ENCODE data around the gene SHOC2. TPM values are rescaled to one million over a fixed set of nuclear protein-coding genes. Genes with fewer than 3 reads are reported as not detected.
A peak's percentile ranks its signal among the peaks of the same experiment; 100 is the strongest.

Gene SHOC2
- total and polyA plus RNA-seq, 2 donors (not counting 1 experiment from before 2014, with no cell fraction given) = 45.3 to 83.6 TPM

DNA sequence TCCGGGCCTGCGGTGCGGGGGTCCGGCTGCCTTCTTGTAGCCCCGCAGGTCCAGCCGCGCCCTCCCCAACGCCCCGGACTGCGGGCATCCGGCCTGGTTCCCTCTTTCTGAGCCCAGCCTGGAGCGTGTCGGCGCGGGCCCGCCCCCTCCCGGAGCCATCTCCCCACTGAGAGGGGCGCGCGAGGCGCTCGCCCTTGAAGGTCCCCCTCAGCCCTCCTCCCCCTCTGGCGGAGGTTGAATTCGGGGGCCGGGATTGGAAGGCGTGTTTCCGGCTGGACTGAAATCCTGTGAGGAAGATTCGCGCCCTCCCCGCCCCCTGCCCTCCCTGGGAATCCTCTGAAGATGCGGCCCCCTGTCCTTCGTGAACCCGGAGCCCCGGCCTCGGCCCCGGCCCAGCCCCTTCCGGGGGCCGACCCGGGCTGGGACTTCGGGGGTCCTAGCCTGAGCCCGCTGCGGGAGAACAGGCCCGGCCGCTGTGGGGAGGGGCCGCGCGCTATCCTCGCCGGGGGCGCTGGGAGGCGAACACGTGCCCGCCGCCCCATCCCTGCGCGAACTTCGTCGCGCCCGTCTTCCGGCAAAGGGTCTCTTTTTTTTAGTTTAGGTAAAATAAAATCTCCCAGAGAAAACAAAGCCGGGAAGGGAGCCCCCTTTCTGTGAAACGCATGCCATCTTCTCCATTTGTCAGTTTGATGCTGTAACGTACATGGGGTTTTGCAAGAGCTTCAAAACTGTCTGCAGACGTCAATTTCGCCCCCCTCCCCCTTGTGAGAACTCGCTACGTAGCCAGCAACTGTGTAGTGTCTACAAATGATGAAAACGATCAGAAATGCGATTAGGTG, 47.0 kb upstream of the SHOC2 start:
- Histone ChIP-seq H3K27ac (ENCODE audit: insufficient read depth, low read length) (peak overlapping the region; percentile 75), H3K4me1 (ENCODE audit: control insufficient read depth, extremely low read depth, insufficient read depth, low read length) (peaks cover 5% of the 10 kb centered on the region), H2AFZ (ENCODE audit: low read length) (peak overlapping the region; percentile 41), H3K9ac (ENCODE audit: insufficient read depth, low read length) (peak overlapping the region; percentile 86), H3K4me2 (ENCODE audit: extremely low read depth, insufficient read depth, low read length) (peak overlapping the region; percentile 97), H3K27me3 (ENCODE audit: control insufficient read depth, insufficient read depth, low read length) (no peaks in the 10 kb centered on the region), H3K4me3 (replicated peaks in 1 of 4; ENCODE audit: control extremely low read depth in 1 of 4, insufficient read depth in 1 of 4, low read depth in 3 of 4, low read length in 4 of 4) (peak overlapping the region; percentile 69 to 91 (median 86)), H4K20me1 (ENCODE audit: control insufficient read depth, extremely low read depth, insufficient read depth, low read length) (no peaks in the 10 kb centered on the region), H3K9me3 (ENCODE audit: control insufficient read depth, insufficient read depth, low read depth, low read length) (no peaks in the 10 kb centered on the region), H3K79me2 (ENCODE audit: control insufficient read depth, insufficient read depth, low read length) (peaks cover 9% of the 10 kb centered on the region), H3K36me3 (ENCODE audit: control insufficient read depth, insufficient read depth, low read length) (no peaks in the 10 kb centered on the region)
- DNase-seq (ENCODE audit: low read depth in 2 of 2) = peak; percentile 81 to 93
- TF ChIP-seq EZH2 (IDR thresholded peaks at IDR 0.05; ENCODE audit: low read length, missing control alignments) = no peak
- TF ChIP-seq, protein P1, sequence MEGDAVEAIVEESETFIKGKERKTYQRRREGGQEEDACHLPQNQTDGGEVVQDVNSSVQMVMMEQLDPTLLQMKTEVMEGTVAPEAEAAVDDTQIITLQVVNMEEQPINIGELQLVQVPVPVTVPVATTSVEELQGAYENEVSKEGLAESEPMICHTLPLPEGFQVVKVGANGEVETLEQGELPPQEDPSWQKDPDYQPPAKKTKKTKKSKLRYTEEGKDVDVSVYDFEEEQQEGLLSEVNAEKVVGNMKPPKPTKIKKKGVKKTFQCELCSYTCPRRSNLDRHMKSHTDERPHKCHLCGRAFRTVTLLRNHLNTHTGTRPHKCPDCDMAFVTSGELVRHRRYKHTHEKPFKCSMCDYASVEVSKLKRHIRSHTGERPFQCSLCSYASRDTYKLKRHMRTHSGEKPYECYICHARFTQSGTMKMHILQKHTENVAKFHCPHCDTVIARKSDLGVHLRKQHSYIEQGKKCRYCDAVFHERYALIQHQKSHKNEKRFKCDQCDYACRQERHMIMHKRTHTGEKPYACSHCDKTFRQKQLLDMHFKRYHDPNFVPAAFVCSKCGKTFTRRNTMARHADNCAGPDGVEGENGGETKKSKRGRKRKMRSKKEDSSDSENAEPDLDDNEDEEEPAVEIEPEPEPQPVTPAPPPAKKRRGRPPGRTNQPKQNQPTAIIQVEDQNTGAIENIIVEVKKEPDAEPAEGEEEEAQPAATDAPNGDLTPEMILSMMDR (conservative IDR thresholded peaks at IDR 0.05 in 1 of 2, IDR thresholded peaks at IDR 0.05 in 1 of 2; ENCODE audit: low read depth in 1 of 2, low read length in 2 of 2) = peak; percentile 26 to 27

DNA sequence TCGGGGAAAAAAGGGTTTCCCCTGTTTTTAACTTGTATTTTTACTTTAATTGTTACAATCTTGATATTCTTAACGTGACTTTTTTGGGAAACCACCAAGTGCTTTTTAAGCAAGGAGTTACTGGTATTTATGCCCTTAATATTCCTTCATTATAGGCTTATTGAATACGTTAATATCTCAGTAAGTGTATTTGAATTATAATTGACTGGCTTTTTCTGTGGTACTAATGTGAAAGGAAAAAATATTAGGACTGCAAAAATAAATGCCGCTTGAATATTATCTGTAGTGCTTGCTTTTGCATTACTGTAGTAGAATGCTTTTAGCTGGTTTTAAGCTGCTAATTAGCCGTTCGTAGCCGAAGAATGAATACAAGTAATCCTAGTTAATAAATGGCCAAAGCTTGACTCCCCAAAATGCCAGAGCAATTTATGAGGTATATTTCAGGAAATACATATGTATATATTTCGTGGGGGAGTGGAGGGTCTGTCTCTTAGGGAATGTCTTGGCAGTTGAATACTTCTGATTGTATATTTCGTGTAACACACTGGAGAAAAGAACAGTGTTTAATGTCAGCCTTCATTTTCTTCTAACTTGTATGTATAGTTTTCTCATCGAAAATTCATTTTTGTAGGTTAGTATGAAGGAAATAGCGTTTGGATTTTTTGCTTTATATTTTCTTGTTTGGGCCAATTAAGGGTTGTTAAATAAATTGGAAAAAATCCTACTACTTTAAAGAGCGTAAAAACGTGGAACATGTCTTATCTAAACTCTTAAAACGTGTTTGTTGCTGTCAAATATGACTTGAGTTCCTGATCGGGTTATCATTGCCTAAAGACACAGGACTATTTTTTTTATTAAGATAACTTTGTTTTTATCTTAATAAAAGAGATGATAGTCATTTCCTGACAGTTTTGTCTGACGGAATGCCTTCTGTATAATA, 46.1 kb upstream of the SHOC2 start:
- Histone ChIP-seq H2AFZ (ENCODE audit: low read length) (peak overlapping the region; percentile 41), H4K20me1 (ENCODE audit: control insufficient read depth, extremely low read depth, insufficient read depth, low read length) (no peaks in the 10 kb centered on the region)

More for the DNA sequence above, 46.1 kb upstream of the SHOC2 start:
- Histone ChIP-seq H3K4me1 (ENCODE audit: control insufficient read depth, extremely low read depth, insufficient read depth, low read length) (peaks cover 5% of the 10 kb centered on the region), H3K9ac (ENCODE audit: insufficient read depth, low read length) (peak overlapping the region; percentile 86), H3K9me3 (ENCODE audit: control insufficient read depth, insufficient read depth, low read depth, low read length) (no peaks in the 10 kb centered on the region), H3K27me3 (ENCODE audit: control insufficient read depth, insufficient read depth, low read length) (no peaks in the 10 kb centered on the region), H3K27ac (ENCODE audit: insufficient read depth, low read length) (peak overlapping the region; percentile 75), H3K36me3 (ENCODE audit: control insufficient read depth, insufficient read depth, low read length) (no peaks in the 10 kb centered on the region), H3K79me2 (ENCODE audit: control insufficient read depth, insufficient read depth, low read length) (peaks cover 9% of the 10 kb centered on the region), H3K4me3 (replicated peaks in 1 of 4; ENCODE audit: control extremely low read depth in 1 of 4, insufficient read depth in 1 of 4, low read depth in 3 of 4, low read length in 4 of 4) (peak overlapping the region; percentile 69 to 91 (median 86)), H3K4me2 (ENCODE audit: extremely low read depth, insufficient read depth, low read length) (peak overlapping the region; percentile 97)
- DNase-seq (ENCODE audit: low read depth in 2 of 2) = peak in 1 of 2 donors; percentile 17
- TF ChIP-seq EZH2 (IDR thresholded peaks at IDR 0.05; ENCODE audit: low read length, missing control alignments) = no peak
- TF ChIP-seq, protein P1 (conservative IDR thresholded peaks at IDR 0.05 in 1 of 2, IDR thresholded peaks at IDR 0.05 in 1 of 2; ENCODE audit: low read depth in 1 of 2, low read length in 2 of 2) = no peak
